ENCODE measurements around the gene MROH2A.
"Not testable (repeated sequence)": the region's sequence is repeated elsewhere in the genome, so short reads cannot be mapped to it uniquely, and the experiment has no call there.

The MROH2A gene, protein sequence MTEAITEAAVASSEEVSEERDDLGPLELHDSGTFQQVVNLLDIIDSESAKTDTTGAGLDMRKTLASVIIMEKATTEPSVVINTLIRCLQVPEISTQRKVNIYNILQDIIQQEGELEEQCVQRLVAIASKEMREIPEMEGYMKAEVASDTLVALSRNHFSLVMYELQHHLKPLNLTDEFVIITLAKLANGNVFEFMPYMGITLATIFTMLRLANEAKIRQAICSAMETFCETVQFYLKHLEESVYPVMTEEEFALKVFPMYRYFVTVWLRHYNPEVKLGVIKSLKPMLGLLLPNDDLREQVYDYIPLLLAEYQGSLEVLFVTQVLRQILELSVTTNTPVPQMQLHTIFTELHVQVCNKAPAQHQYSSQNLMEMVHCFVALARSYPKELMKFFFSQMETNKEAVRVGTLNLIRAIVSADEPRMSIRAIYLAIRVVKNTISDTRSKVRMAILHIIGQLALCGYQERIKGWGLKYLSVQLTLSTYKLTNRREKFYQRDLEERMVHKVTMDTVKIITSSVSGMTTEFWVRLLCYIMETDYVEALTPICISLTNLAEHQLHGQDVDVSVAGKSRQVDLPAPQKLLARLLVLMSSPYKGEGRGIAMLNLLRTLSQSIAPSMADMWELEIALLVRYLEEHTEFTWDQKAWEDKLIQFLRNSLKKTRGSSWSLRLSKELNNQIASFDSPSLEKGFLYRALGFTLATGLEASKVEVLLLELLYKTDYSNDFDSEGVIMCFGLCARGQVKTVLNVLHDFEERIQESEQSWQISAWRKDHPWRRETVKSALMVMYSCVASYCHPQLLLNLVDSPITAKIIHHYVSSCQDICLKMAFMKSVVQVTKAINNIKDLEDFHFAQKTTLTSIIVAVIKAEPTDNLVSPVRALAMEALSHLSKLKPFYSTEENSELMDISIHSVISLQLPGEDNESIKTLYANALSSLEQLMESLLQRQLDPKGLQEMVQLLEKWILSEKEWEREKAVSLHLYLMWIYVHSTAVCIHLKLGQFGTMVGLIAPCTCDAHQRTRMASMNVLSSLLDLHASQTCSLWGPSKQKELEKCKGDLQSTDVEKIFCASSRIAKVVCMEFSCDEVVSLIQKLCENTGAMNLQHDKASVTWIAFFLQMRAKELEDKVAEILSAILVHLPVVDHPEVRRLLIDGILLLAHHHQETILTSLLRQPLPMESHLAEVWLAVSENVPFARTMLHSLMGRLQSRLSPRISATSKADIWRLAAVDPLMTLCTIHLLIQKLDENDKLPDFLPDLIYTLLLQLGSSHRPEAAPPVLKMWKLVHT (N-terminal part only)

DNA sequence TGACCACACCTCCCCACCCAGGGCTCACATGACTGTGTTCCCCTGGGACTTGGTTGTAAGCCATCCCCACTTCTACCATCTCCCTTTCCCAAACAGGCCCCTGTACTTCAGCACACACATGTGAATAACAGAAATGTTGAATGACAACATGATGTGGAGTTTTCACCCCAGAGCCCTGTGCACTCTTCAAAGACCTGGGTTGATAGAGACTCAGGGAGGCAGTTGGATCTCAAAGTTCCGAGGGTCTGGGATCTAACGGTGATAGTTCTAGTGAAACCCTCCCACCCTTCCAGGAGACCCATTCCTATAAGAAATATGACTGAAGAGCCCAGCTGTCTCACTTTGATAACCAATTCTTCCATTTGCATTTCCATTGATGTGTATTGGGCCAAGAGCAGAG, at the start of gene MROH2A:
TSS of gene MROH2A (plus strand) at position 301 of the 400 bp plus-strand sequence. CDS start 1,029 bp downstream, outside the sequence.
- Histone ChIP-seq H2AFZ (ENCODE audit: low read depth, low read length) (no peak within 1 kb of the TSS), H3K36me3 (ENCODE audit: insufficient read depth, low read length) (no peaks in the 10 kb centered on the region), H3K4me1 (ENCODE audit: insufficient read depth, low read length) (no peaks in the 10 kb centered on the region)

DNA sequence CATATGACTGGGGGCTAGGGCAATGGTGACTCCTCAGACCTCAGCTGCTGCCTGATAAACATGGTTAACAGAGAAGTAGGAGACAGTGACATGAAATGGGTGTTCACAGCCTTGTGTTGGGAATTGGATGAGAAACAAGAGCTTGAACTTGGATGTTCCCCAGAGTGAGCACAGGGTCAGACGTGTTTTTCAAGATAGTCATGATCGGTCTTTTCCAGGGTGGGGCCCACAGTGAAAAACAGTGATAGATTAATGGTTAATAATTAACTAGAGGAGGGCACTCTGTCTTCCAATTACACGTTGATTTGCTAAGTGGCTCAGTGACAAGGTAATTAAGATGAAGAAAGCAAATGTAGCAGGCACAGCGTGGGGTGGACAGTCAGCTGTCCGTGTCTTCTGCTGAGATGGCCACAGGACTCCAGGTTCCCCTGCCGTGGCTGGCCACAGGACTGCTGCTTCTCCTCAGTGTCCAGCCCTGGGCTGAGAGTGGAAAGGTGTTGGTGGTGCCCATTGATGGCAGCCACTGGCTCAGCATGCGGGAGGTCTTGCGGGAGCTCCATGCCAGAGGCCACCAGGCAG, 49.3 kb upstream of the MROH2A start, which contains the start of gene UGT1A3:
TSS of gene UGT1A3 (plus strand) at position 320 of the 579 bp plus-strand sequence. CDS start at position 405, 85 bp downstream.
- Histone ChIP-seq H3K4me1 (ENCODE audit: insufficient read depth, low read length) (no peaks in the 10 kb centered on the region), H2AFZ (ENCODE audit: low read depth, low read length) (no peak within 1 kb of the TSS), H3K9me3 (ENCODE audit: low read length) (no peaks in the 10 kb centered on the region), H3K27me3 (ENCODE audit: insufficient read depth, low read length) (peaks cover 3% of the 10 kb centered on the region), H3K36me3 (ENCODE audit: insufficient read depth, low read length) (no peaks in the 10 kb centered on the region), H3K4me3 (ENCODE audit: low read length) (no peak within 1 kb of the TSS)

More for the DNA sequence above, at the start of gene MROH2A:
- H3K4me3 ChIP-seq (ENCODE audit: low read length), result no peak within 1 kb of the TSS
- H3K9me3 ChIP-seq (ENCODE audit: low read length), result peaks cover 12% of the 10 kb centered on the region
- no peaks in the 10 kb centered on the region for H3K27me3 ChIP-seq (ENCODE audit: insufficient read depth, low read length)

- not testable (repeated sequence) for H3K4me3 ChIP-seq (ENCODE audit: low read length); H3K27me3 ChIP-seq (ENCODE audit: insufficient read depth, low read length); H2AFZ ChIP-seq (ENCODE audit: low read depth, low read length); H3K36me3 ChIP-seq (ENCODE audit: insufficient read depth, low read length); H3K4me1 ChIP-seq (ENCODE audit: insufficient read depth, low read length); H3K9me3 ChIP-seq (ENCODE audit: low read length)
Measured at GRCh38 chr2:233736868-233737653, 41.1 kb upstream of the MROH2A start.

GRCh38 chr2:233740870-233741269, 37.3 kb upstream of the MROH2A start:
- no peaks in the 10 kb centered on the region for H3K4me1 ChIP-seq (ENCODE audit: insufficient read depth, low read length)
- H3K9me3 ChIP-seq (ENCODE audit: low read length), result peaks cover 5% of the 10 kb centered on the region
- no peak overlapping the region for H3K4me3 ChIP-seq (ENCODE audit: low read length)
- no peak overlapping the region for H2AFZ ChIP-seq (ENCODE audit: low read depth, low read length)
- H3K27me3 ChIP-seq (ENCODE audit: insufficient read depth, low read length), result no peaks in the 10 kb centered on the region
- no peaks in the 10 kb centered on the region for H3K36me3 ChIP-seq (ENCODE audit: insufficient read depth, low read length)

- no peak overlapping the region for H2AFZ ChIP-seq (ENCODE audit: low read depth, low read length)
- no peaks in the 10 kb centered on the region for H3K36me3 ChIP-seq (ENCODE audit: insufficient read depth, low read length)
- no peaks in the 10 kb centered on the region for H3K4me1 ChIP-seq (ENCODE audit: insufficient read depth, low read length)
- H3K4me3 ChIP-seq (ENCODE audit: low read length), result no peak overlapping the region
- H3K27me3 ChIP-seq (ENCODE audit: insufficient read depth, low read length), result no peaks in the 10 kb centered on the region
- H3K9me3 ChIP-seq (ENCODE audit: low read length), result peaks cover 5% of the 10 kb centered on the region
Measured at GRCh38 chr2:233743464-233744259, 34.5 kb upstream of the MROH2A start.

DNA sequence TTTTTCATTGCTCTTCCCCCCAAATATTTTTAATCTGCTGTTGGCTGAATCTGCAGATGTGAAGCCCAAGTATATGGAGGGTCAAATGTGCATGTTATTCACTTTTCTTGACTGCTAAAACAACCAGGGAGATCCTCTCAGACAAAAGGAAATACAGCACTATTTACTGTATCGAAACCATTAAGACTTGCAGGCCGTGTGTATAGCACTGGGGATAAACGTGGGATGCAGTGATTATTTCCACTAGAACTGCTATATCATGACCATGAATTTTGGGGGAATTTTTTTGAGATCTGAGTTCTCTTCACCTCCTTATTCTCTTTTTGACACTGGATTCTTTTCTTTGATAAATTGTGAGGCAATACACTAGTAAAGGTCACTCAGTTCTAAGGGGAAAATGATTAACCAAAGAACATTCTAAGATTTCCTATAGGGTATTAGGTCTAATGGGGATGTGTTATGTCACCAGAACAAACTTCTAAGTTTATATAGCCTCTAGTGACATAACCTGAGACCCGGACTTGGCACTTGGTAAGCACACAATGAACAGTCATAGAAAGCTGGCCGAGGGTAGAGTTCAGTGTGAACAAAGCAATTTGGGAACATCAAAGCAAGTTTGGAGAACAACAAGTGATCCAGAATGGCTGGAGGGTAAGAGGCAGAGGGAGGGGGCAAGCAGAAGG, 32.9 kb upstream of the MROH2A start:
- H3K4me1 ChIP-seq (ENCODE audit: insufficient read depth, low read length), result no peaks in the 10 kb centered on the region
- no peaks in the 10 kb centered on the region for H3K27me3 ChIP-seq (ENCODE audit: insufficient read depth, low read length)
- peaks cover 5% of the 10 kb centered on the region for H3K9me3 ChIP-seq (ENCODE audit: low read length)
- H3K36me3 ChIP-seq (ENCODE audit: insufficient read depth, low read length), result no peaks in the 10 kb centered on the region
- H3K4me3 ChIP-seq (ENCODE audit: low read length), result no peak overlapping the region
- H2AFZ ChIP-seq (ENCODE audit: low read depth, low read length), result no peak overlapping the region

GRCh38 chr2:233745838-233746237, 32.3 kb upstream of the MROH2A start:
- H2AFZ ChIP-seq (ENCODE audit: low read depth, low read length); H3K4me1 ChIP-seq (ENCODE audit: insufficient read depth, low read length); H3K27me3 ChIP-seq (ENCODE audit: insufficient read depth, low read length); H3K4me3 ChIP-seq (ENCODE audit: low read length); H3K36me3 ChIP-seq (ENCODE audit: insufficient read depth, low read length); H3K9me3 ChIP-seq (ENCODE audit: low read length): not testable (repeated sequence)

- no peaks in the 10 kb centered on the region for H3K4me1 ChIP-seq (ENCODE audit: insufficient read depth, low read length)
- H3K4me3 ChIP-seq (ENCODE audit: low read length), result no peak overlapping the region
- H3K9me3 ChIP-seq (ENCODE audit: low read length), result peaks cover 10% of the 10 kb centered on the region
- no peaks in the 10 kb centered on the region for H3K27me3 ChIP-seq (ENCODE audit: insufficient read depth, low read length)
- H2AFZ ChIP-seq (ENCODE audit: low read depth, low read length), result no peak overlapping the region
- H3K36me3 ChIP-seq (ENCODE audit: insufficient read depth, low read length), result no peaks in the 10 kb centered on the region
Measured at GRCh38 chr2:233746475-233747282, 31.5 kb upstream of the MROH2A start.

DNA sequence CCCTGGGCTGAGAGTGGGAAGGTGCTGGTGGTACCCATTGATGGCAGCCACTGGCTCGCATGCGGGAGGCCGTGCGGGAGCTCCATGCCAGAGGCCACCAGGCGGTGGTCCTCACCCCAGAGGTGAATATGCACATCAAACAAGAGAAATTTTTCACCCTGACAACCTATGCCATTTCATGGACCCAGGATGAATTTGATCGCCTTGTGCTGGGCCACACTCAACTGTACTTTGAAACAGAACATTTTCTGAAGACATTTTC, 30.9 kb upstream of the MROH2A start:
- Histone ChIP-seq H3K36me3 (ENCODE audit: insufficient read depth, low read length) (no peaks in the 10 kb centered on the region), H3K4me3 (ENCODE audit: low read length) (no peak overlapping the region), H3K9me3 (ENCODE audit: low read length) (peaks cover 10% of the 10 kb centered on the region), H3K27me3 (ENCODE audit: insufficient read depth, low read length) (no peaks in the 10 kb centered on the region), H3K4me1 (ENCODE audit: insufficient read depth, low read length) (no peaks in the 10 kb centered on the region), H2AFZ (ENCODE audit: low read depth, low read length) (no peak overlapping the region)

GRCh38 chr2:233750689-233751088, 27.4 kb upstream of the MROH2A start:
- H3K9me3 ChIP-seq (ENCODE audit: low read length), result peaks cover 11% of the 10 kb centered on the region
- not testable (repeated sequence) for H3K4me3 ChIP-seq (ENCODE audit: low read length); H3K4me1 ChIP-seq (ENCODE audit: insufficient read depth, low read length); H2AFZ ChIP-seq (ENCODE audit: low read depth, low read length); H3K27me3 ChIP-seq (ENCODE audit: insufficient read depth, low read length); H3K36me3 ChIP-seq (ENCODE audit: insufficient read depth, low read length)
